ENCODE measurements around the gene SAMD13. TPM values are rescaled to one million over a fixed set of nuclear protein-coding genes. Genes with fewer than 3 reads are reported as not detected.

The SAMD13 gene
- total and polyA plus RNA-seq, 2 of the 4 experiments (the other 2 are of a cell fraction), result 0.27 to 0.36 TPM

GRCh38 chr1:84272401-84272800, 29.1 kb upstream of the SAMD13 start:
- no peak overlapping the region for H2BK15ac ChIP-seq (ENCODE audit: low read depth, low read length)
- dilution Hi-C loops (cut with HindIII; ENCODE audit: low sequenced_read_pairs, unreplicated experiment), result no loop called here
- no peak overlapping the region for H3K4me2 ChIP-seq (ENCODE audit: low read depth, low read length)

More at GRCh38 chr1:84272401-84272800, 29.1 kb upstream of the SAMD13 start:
- Histone ChIP-seq H3K27me3 (ENCODE audit: control insufficient read depth, insufficient read depth, low read length) (peaks cover 2% of the 10 kb centered on the region; the same call in 1 of the 2 replicates), H3K56ac (ENCODE audit: extremely low read depth, insufficient read depth, low read length) (no peak overlapping the region), H2BK20ac (ENCODE audit: low read depth, low read length) (no peak overlapping the region), H2AK9ac (replicated peaks; ENCODE audit: low read depth, low read length, poor library complexity) (no peak overlapping the region), H2BK5ac (ENCODE audit: low read depth, low read length, poor library complexity, severe bottlenecking) (no peak overlapping the region), H2BK120ac (ENCODE audit: low read depth, low read length) (no peak overlapping the region), H4K20me1 (ENCODE audit: insufficient read depth, low read length) (no peaks in the 10 kb centered on the region), H3K9me1 (ENCODE audit: insufficient read depth, low read length) (no peaks in the 10 kb centered on the region; the same call in 1 of the 2 replicates), H3K9ac (ENCODE audit: low read depth, low read length) (no peak overlapping the region), H3K9me3 (ENCODE audit: control insufficient read depth, insufficient read depth, low read length) (no peaks in the 10 kb centered on the region), H3K18ac (ENCODE audit: low read depth, low read length) (no peak overlapping the region), H3K23ac (ENCODE audit: low read depth, low read length) (no peak overlapping the region), H3K36me3 (ENCODE audit: control insufficient read depth, insufficient read depth, low read length) (no peaks in the 10 kb centered on the region), H3K79me1 (ENCODE audit: low read depth in 1 of 2, low read length in 2 of 2) (no peaks in the 10 kb centered on the region), H3K27ac (ENCODE audit: insufficient read depth, low read length) (no peak overlapping the region), H2AK5ac (ENCODE audit: low read depth, low read length) (no peak overlapping the region), H2AFZ (replicated peaks; ENCODE audit: low read length, poor library complexity) (no peak overlapping the region), H3K4ac (ENCODE audit: low read depth, low read length) (no peak overlapping the region), H4K5ac (ENCODE audit: low read depth, low read length) (no peak overlapping the region), H3K4me1 (ENCODE audit: control insufficient read depth, insufficient read depth, low read length) (peaks cover 5% of the 10 kb centered on the region; the same call in 1 of the 2 replicates), H3K14ac (replicated peaks; ENCODE audit: low read depth, low read length) (no peak overlapping the region), H3K4me3 (ENCODE audit: insufficient read depth, low read depth, low read length) (no peak overlapping the region), H4K8ac (ENCODE audit: low read depth in 2 of 2, low read length in 2 of 2) (no peak overlapping the region), H4K91ac (ENCODE audit: insufficient read depth, low read depth, low read length) (no peak overlapping the region)
- in situ Hi-C loops (cut with MboI; ENCODE audit: low sequenced_read_pairs), result no loop called here
- CTCF ChIA-PET, result interaction anchor here (1.5 kb wide), 1 partner anchor 20 kb away, joined by 4 read pairs; no protein-coding TSS in a partner anchor
- intact Hi-C loops (cut with micrococcal nuclease), result no loop called here
- BruUV-seq (replicated peaks), result no TSS peak
- POLR2A ChIA-PET (ENCODE audit: unreplicated experiment), result interaction anchor here (0.7 kb wide), 1 partner anchor 28 kb away, joined by 4 read pairs; no protein-coding TSS in a partner anchor
- TF ChIP-seq RAD21 (IDR thresholded peaks at IDR 0.05; ENCODE audit: low read length), result no peak
- TF ChIP-seq SMC3 (IDR thresholded peaks at IDR 0.05; ENCODE audit: low read depth, low read length), result no peak
- TF ChIP-seq POLR2A (IDR thresholded peaks at IDR 0.05; ENCODE audit: low read depth, low read length), result no peak
- TF ChIP-seq RFX5 (IDR thresholded peaks at IDR 0.05; ENCODE audit: low read depth, low read length), result no peak
- no peak for TF ChIP-seq BHLHE40 (IDR thresholded peaks at IDR 0.05; ENCODE audit: low read depth, low read length)
- TF ChIP-seq FOS (IDR thresholded peaks at IDR 0.05; ENCODE audit: low read depth, low read length), result no peak
- no peak for TF ChIP-seq RCOR1 (IDR thresholded peaks at IDR 0.05; ENCODE audit: insufficient replicate concordance, low read length)
- no peak for TF ChIP-seq MAFK (IDR thresholded peaks at IDR 0.05; ENCODE audit: low read depth, low read length)
- no peak for TF ChIP-seq CHD1 (IDR thresholded peaks at IDR 0.05; ENCODE audit: low read depth, low read length)
- TF ChIP-seq MAZ (IDR thresholded peaks at IDR 0.05; ENCODE audit: borderline replicate concordance, low read depth, low read length), result no peak
- no peak for TF ChIP-seq USF2 (IDR thresholded peaks at IDR 0.05; ENCODE audit: low read depth, low read length)
- no peak for TF ChIP-seq CEBPB (IDR thresholded peaks at IDR 0.05; ENCODE audit: low read depth, low read length)
- no peak for TF ChIP-seq CTCF (conservative IDR thresholded peaks at IDR 0.05; ENCODE audit: low read depth, low read length)
- no peak for TF ChIP-seq NFE2L2 (IDR thresholded peaks at IDR 0.05; ENCODE audit: low read depth, low read length)
- TF ChIP-seq MXI1 (IDR thresholded peaks at IDR 0.05; ENCODE audit: borderline replicate concordance, low read depth, low read length), result no peak
- no peak for TF ChIP-seq ELK1 (IDR thresholded peaks at IDR 0.05; ENCODE audit: borderline replicate concordance, low read depth, low read length)
- WGBS, 2 experiments (ENCODE audit: extremely low coverage in 2 of 2, insufficient read length in 1 of 2), result no CpG with 5 or more reads among the region's 1 CpG
- ATAC-seq (ENCODE audit: low read depth) (no peak), DNase-seq (no peak)
